ENCODE measurements around the gene MAD2L1BP.

MAD2L1BP gene

GRCh38 chr6:43671011-43671800 lies 35.6 kb downstream of the MAD2L1BP start:
- Histone ChIP-seq H3K9me3 (no peaks in the 10 kb centered on the region), H4K20me1 (peaks cover 27% of the 10 kb centered on the region), H3K27me3 (no peaks in the 10 kb centered on the region), H3K27ac (no peak overlapping the region), H3K9ac (no peak overlapping the region), H3K36me3 (peaks cover 77% of the 10 kb centered on the region), H3K4me3 (no peak overlapping the region), H3K4me1 (peaks cover 11% of the 10 kb centered on the region), H3K4me2 (no peak overlapping the region)
- no peak for TF ChIP-seq Cebpa-rat (IDR thresholded peaks at IDR 0.05)

- H3K4me1 ChIP-seq: peaks cover 11% of the 10 kb centered on the region
- no peak overlapping the region for H3K4me3 ChIP-seq
- peaks cover 34% of the 10 kb centered on the region for H4K20me1 ChIP-seq
- H3K36me3 ChIP-seq: peaks cover 86% of the 10 kb centered on the region
- no peaks in the 10 kb centered on the region for H3K9me3 ChIP-seq
- no peaks in the 10 kb centered on the region for H3K27me3 ChIP-seq
- H3K27ac ChIP-seq: no peak overlapping the region
- no peak overlapping the region for H3K4me2 ChIP-seq
- H3K9ac ChIP-seq: no peak overlapping the region
- no peak for TF ChIP-seq Cebpa-rat (IDR thresholded peaks at IDR 0.05)
Observed at GRCh38 chr6:43671801-43672690, 36.4 kb downstream of the MAD2L1BP start.

GRCh38 chr6:43673444-43674084 lies 37.9 kb downstream of the MAD2L1BP start:
- H3K4me1 ChIP-seq: no peaks in the 10 kb centered on the region
- no peak for TF ChIP-seq Cebpa-rat (IDR thresholded peaks at IDR 0.05)
- H3K4me3 ChIP-seq: no peak overlapping the region
- no peaks in the 10 kb centered on the region for H3K9me3 ChIP-seq
- no peak overlapping the region for H3K9ac ChIP-seq
- H3K4me2 ChIP-seq: no peak overlapping the region
- peaks cover 48% of the 10 kb centered on the region for H4K20me1 ChIP-seq
- no peak overlapping the region for H3K27ac ChIP-seq
- no peaks in the 10 kb centered on the region for H3K27me3 ChIP-seq
- H3K36me3 ChIP-seq: peaks cover 100% of the 10 kb centered on the region

- Histone ChIP-seq H3K27me3 (no peaks in the 10 kb centered on the region), H3K4me3 (no peak overlapping the region), H3K4me2 (no peak overlapping the region), H3K36me3 (peaks cover 100% of the 10 kb centered on the region), H3K9ac (no peak overlapping the region), H3K27ac (no peak overlapping the region), H4K20me1 (peaks cover 56% of the 10 kb centered on the region), H3K4me1 (no peaks in the 10 kb centered on the region), H3K9me3 (no peaks in the 10 kb centered on the region)
- no peak for TF ChIP-seq Cebpa-rat (IDR thresholded peaks at IDR 0.05)
Observed at GRCh38 chr6:43674291-43674690, 38.7 kb downstream of the MAD2L1BP start.

GRCh38 chr6:43674921-43675320 lies 39.3 kb downstream of the MAD2L1BP start:
- no peaks in the 10 kb centered on the region for H3K9me3 ChIP-seq
- no peak overlapping the region for H3K9ac ChIP-seq
- H3K27me3 ChIP-seq: no peaks in the 10 kb centered on the region
- no peak overlapping the region for H3K4me3 ChIP-seq
- peaks cover 99% of the 10 kb centered on the region for H3K36me3 ChIP-seq
- H4K20me1 ChIP-seq: peaks cover 62% of the 10 kb centered on the region
- H3K27ac ChIP-seq: no peak overlapping the region
- TF ChIP-seq Cebpa-rat (IDR thresholded peaks at IDR 0.05): no peak
- no peak overlapping the region for H3K4me2 ChIP-seq
- no peaks in the 10 kb centered on the region for H3K4me1 ChIP-seq

GRCh38 chr6:43676962-43677606 lies 41.4 kb downstream of the MAD2L1BP start:
- peaks cover 99% of the 10 kb centered on the region for H3K36me3 ChIP-seq
- no peaks in the 10 kb centered on the region for H3K4me1 ChIP-seq

GRCh38 chr6:43677759-43678158 lies 42.1 kb downstream of the MAD2L1BP start:
- Histone ChIP-seq H3K9ac (no peak overlapping the region), H3K9me3 (no peaks in the 10 kb centered on the region), H3K27me3 (no peaks in the 10 kb centered on the region), H3K4me2 (no peak overlapping the region), H3K27ac (no peak overlapping the region), H3K36me3 (peaks cover 99% of the 10 kb centered on the region), H3K4me1 (no peaks in the 10 kb centered on the region), H4K20me1 (peaks cover 84% of the 10 kb centered on the region), H3K4me3 (no peak overlapping the region)
- no peak for TF ChIP-seq Cebpa-rat (IDR thresholded peaks at IDR 0.05)

More at GRCh38 chr6:43676962-43677606, 41.4 kb downstream of the MAD2L1BP start:
- no peak overlapping the region for H3K4me2 ChIP-seq
- no peak overlapping the region for H3K4me3 ChIP-seq
- peaks cover 77% of the 10 kb centered on the region for H4K20me1 ChIP-seq
- H3K9me3 ChIP-seq: no peaks in the 10 kb centered on the region
- H3K27ac ChIP-seq: no peak overlapping the region
- TF ChIP-seq Cebpa-rat (IDR thresholded peaks at IDR 0.05): no peak
- no peaks in the 10 kb centered on the region for H3K27me3 ChIP-seq
- no peak overlapping the region for H3K9ac ChIP-seq

GRCh38 chr6:43678341-43678740 lies 42.7 kb downstream of the MAD2L1BP start:
- Histone ChIP-seq H3K4me3 (no peak overlapping the region), H3K9ac (no peak overlapping the region), H4K20me1 (peaks cover 88% of the 10 kb centered on the region), H3K4me1 (no peaks in the 10 kb centered on the region), H3K9me3 (no peaks in the 10 kb centered on the region), H3K27me3 (no peaks in the 10 kb centered on the region), H3K27ac (no peak overlapping the region), H3K4me2 (no peak overlapping the region), H3K36me3 (peaks cover 99% of the 10 kb centered on the region)
- no peak for TF ChIP-seq Cebpa-rat (IDR thresholded peaks at IDR 0.05)

GRCh38 chr6:43679057-43679456 lies 43.4 kb downstream of the MAD2L1BP start:
- H4K20me1 ChIP-seq: peaks cover 88% of the 10 kb centered on the region
- H3K9me3 ChIP-seq: no peaks in the 10 kb centered on the region
- no peak overlapping the region for H3K27ac ChIP-seq
- H3K4me2 ChIP-seq: no peak overlapping the region
- TF ChIP-seq Cebpa-rat (IDR thresholded peaks at IDR 0.05): no peak
- no peaks in the 10 kb centered on the region for H3K27me3 ChIP-seq
- H3K9ac ChIP-seq: no peak overlapping the region
- H3K36me3 ChIP-seq: peaks cover 99% of the 10 kb centered on the region
- H3K4me1 ChIP-seq: peaks cover 6% of the 10 kb centered on the region
- no peak overlapping the region for H3K4me3 ChIP-seq

All from BLaER1 (cell line).